Cardiac fibroblast (primary cell): Measurements from ENCODE around the gene OR4S1.
"Not testable (repeated sequence)": the region's sequence is repeated elsewhere in the genome, so short reads cannot be mapped to it uniquely, and the experiment has no call there.

ENCODE experiments used
- DNase-seq, 2 donors: peaks; one replicate each; pipeline versions ENCODE4 v3.0.0 to v3.0.0-alpha.2; 2010; ENCODE audit warnings: low read depth in 2 of 2
- H3K4me3 ChIP-seq, 2 donors: replicated peaks in 1 of 2; 1 replicate in 1 of 2; 2 replicates in 1 of 2; pipeline ENCODE4 v1.5.1; 2011; ENCODE audit warnings: low read depth in 2 of 2, low read length in 2 of 2, mild to moderate bottlenecking in 2 of 2, moderate library complexity in 1 of 2
- CTCF ChIP-seq: IDR thresholded peaks from one replicate; pipeline ENCODE4 v1.5.1; 2011; ENCODE audit warnings: low read depth, mild to moderate bottlenecking, low read length, inconsistent platforms

OR4S1 gene

GRCh38 chr11:48305923-48306322 lies at the start of gene OR4S1:
Gene OR4S1, plus strand, starts transcription at chr11:48306223. Its CDS starts 0 bp downstream, at chr11:48306223.
- H3K4me3 ChIP-seq: no peak within 1 kb of the TSS
- DNase-seq: no peak
- no peak for TF ChIP-seq CTCF

GRCh38 chr11:48261600-48261999 lies 44.4 kb upstream of the OR4S1 start:
- DNase-seq: no peak
- TF ChIP-seq CTCF: no peak
- H3K4me3 ChIP-seq: no peak overlapping the region

- TF ChIP-seq CTCF: no peak
- DNase-seq: no peak
Measured at GRCh38 chr11:48263423-48263911, 42.6 kb upstream of the OR4S1 start, which contains the start of gene OR4X1. Gene OR4X1, plus strand, starts transcription at chr11:48263861. Its CDS starts 0 bp downstream, at chr11:48263861.

GRCh38 chr11:48270621-48271020 lies 35.4 kb upstream of the OR4S1 start:
- TF ChIP-seq CTCF: no peak
- no peak overlapping the region for H3K4me3 ChIP-seq
- DNase-seq: no peak

More at GRCh38 chr11:48263423-48263911, 42.6 kb upstream of the OR4S1 start, which contains the start of gene OR4X1:
- no peak within 1 kb of the TSS for H3K4me3 ChIP-seq

- H3K4me3 ChIP-seq: no peak overlapping the region
- DNase-seq: no peak
- no peak for TF ChIP-seq CTCF
Measured at GRCh38 chr11:48272606-48273005, 33.4 kb upstream of the OR4S1 start.

- no peak overlapping the region for H3K4me3 ChIP-seq
- DNase-seq: peak; percentile 48 to 70
- peak; percentile 92 for TF ChIP-seq CTCF
Measured at GRCh38 chr11:48307760-48308386, 1.9 kb downstream of the OR4S1 start.

GRCh38 chr11:48313590-48313989 lies 7.6 kb downstream of the OR4S1 start:
- not testable (repeated sequence) for H3K4me3 ChIP-seq, DNase-seq

- DNase-seq, H3K4me3 ChIP-seq: not testable (repeated sequence)
Measured at GRCh38 chr11:48319813-48320212, 13.8 kb downstream of the OR4S1 start.

GRCh38 chr11:48324620-48325019 lies 18.6 kb downstream of the OR4S1 start, which contains the start of gene OR4C3:
Gene OR4C3, plus strand, starts transcription at chr11:48324920. Its CDS starts 102 bp downstream, at chr11:48325022.
- not testable (repeated sequence) for DNase-seq, H3K4me3 ChIP-seq
